GM19193 (cell line): ENCODE measurements around the gene ARG1.

Source experiments
- POLR2A ChIP-seq: IDR thresholded peaks from 4 replicates; pipeline ENCODE4 v1.6.1; 2011; ENCODE audit not compliant: insufficient read depth, insufficient read length; ENCODE audit errors: extremely low read depth

Gene ARG1

GRCh38 chr6:131572686-131573415 lies at the start of gene ARG1:
TSS of gene ARG1 (plus strand) at chr6:131573226. CDS start at chr6:131573283, 57 bp downstream.
- no peak for TF ChIP-seq POLR2A

GRCh38 chr6:131523988-131524673 lies 48.9 kb upstream of the ARG1 start:
- TF ChIP-seq POLR2A = no peak

- no peak for TF ChIP-seq POLR2A
Measured at GRCh38 chr6:131524695-131525336, 48.2 kb upstream of the ARG1 start.

GRCh38 chr6:131532580-131533039 lies 40.4 kb upstream of the ARG1 start:
- no peak for TF ChIP-seq POLR2A

GRCh38 chr6:131545317-131545716 lies 27.7 kb upstream of the ARG1 start:
- TF ChIP-seq POLR2A = no peak

GRCh38 chr6:131547488-131547887 lies 25.5 kb upstream of the ARG1 start:
- TF ChIP-seq POLR2A = no peak

- TF ChIP-seq POLR2A = no peak
Measured at GRCh38 chr6:131548441-131548840, 24.6 kb upstream of the ARG1 start.

GRCh38 chr6:131549811-131550210 lies 23.2 kb upstream of the ARG1 start:
- no peak for TF ChIP-seq POLR2A

GRCh38 chr6:131551902-131552301 lies 21.1 kb upstream of the ARG1 start:
- TF ChIP-seq POLR2A = no peak

- no peak for TF ChIP-seq POLR2A
Measured at GRCh38 chr6:131552572-131552971, 20.5 kb upstream of the ARG1 start.

GRCh38 chr6:131555992-131556391 lies 17.0 kb upstream of the ARG1 start:
- no peak for TF ChIP-seq POLR2A

- no peak for TF ChIP-seq POLR2A
Measured at GRCh38 chr6:131558922-131559321, 14.1 kb upstream of the ARG1 start.

GRCh38 chr6:131561925-131562707 lies 10.9 kb upstream of the ARG1 start:
- no peak for TF ChIP-seq POLR2A

- TF ChIP-seq POLR2A = no peak
Measured at GRCh38 chr6:131565056-131565455, 8.0 kb upstream of the ARG1 start.

GRCh38 chr6:131568726-131569125 lies 4.3 kb upstream of the ARG1 start:
- no peak for TF ChIP-seq POLR2A
